Mesenchymal stem cell (in vitro differentiated cells and primary cell): Measurements from ENCODE around the gene DPP10.

Experiments used
- DNase-seq: peaks from one replicate; pipeline ENCODE4 v3.0.0-alpha.2; 2013
- H2AFZ ChIP-seq: one replicate; pipeline ENCODE4 v1.6.1; 2013; ENCODE audit warnings: low read depth, mild to moderate bottlenecking, control low read depth, inconsistent platforms, low read length, moderate library complexity
- H2AK5ac ChIP-seq: 2 replicates; pipeline ENCODE4 v1.6.1; 2013; ENCODE audit warnings: low read length, moderate library complexity, mild to moderate bottlenecking, inconsistent platforms; ENCODE audit not compliant: severe bottlenecking
- H2BK120ac ChIP-seq: one replicate; pipeline ENCODE4 v1.6.1; 2013; ENCODE audit warnings: low read depth, mild to moderate bottlenecking, inconsistent platforms, low read length, moderate library complexity
- H2BK12ac ChIP-seq, 2 experiments: one replicate each; pipeline ENCODE4 v1.6.1; 2013; ENCODE audit warnings: inconsistent platforms in 2 of 2, low read length in 2 of 2, mild to moderate bottlenecking in 2 of 2, moderate library complexity in 2 of 2, control low read depth in 1 of 2
- H2BK15ac ChIP-seq: one replicate; pipeline ENCODE4 v1.6.1; 2013; ENCODE audit warnings: mild to moderate bottlenecking, low read depth, inconsistent platforms; ENCODE audit not compliant: poor library complexity, severe bottlenecking
- H2BK5ac ChIP-seq: 2 replicates; pipeline ENCODE4 v1.6.1; 2013; ENCODE audit warnings: low read depth, mild to moderate bottlenecking, low read length, control low read depth, inconsistent platforms; ENCODE audit not compliant: poor library complexity, severe bottlenecking
- H3K14ac ChIP-seq, 2 experiments: one replicate each; pipeline ENCODE4 v1.6.1; 2013; ENCODE audit warnings: inconsistent platforms in 2 of 2, low read length in 2 of 2, control low read depth in 1 of 2, mild to moderate bottlenecking in 1 of 2, moderate library complexity in 1 of 2
- H3K18ac ChIP-seq, 2 experiments: one replicate each; pipeline ENCODE4 v1.6.1; 2013; ENCODE audit warnings: inconsistent platforms in 2 of 2, low read length in 2 of 2, control low read depth in 1 of 2, low read depth in 1 of 2, mild to moderate bottlenecking in 1 of 2
- H3K23ac ChIP-seq, 2 experiments: one replicate each; pipeline ENCODE4 v1.6.1; 2013; ENCODE audit warnings: inconsistent platforms in 2 of 2, low read length in 2 of 2, mild to moderate bottlenecking in 2 of 2, moderate library complexity in 2 of 2, control low read depth in 1 of 2
- H3K27ac ChIP-seq: 2 replicates; pipeline ENCODE4 v1.5.1; 2013; ENCODE audit warnings: mild to moderate bottlenecking, moderate library complexity, low read length, control low read depth, inconsistent platforms; ENCODE audit not compliant: poor library complexity, severe bottlenecking
- H3K27me3 ChIP-seq, 2 experiments: 2 replicates each; pipeline versions ENCODE4 v1.6.1 to v1.7.0; 2013; ENCODE audit warnings: low read length in 2 of 2, mild to moderate bottlenecking in 2 of 2, moderate library complexity in 2 of 2, control low read depth in 1 of 2, inconsistent platforms in 1 of 2; ENCODE audit not compliant: control insufficient read depth in 1 of 2, insufficient read depth in 1 of 2
- H3K36me3 ChIP-seq, 2 experiments: 2 replicates each; pipeline versions ENCODE4 v1.6.1 to v1.7.0; 2013; ENCODE audit warnings: low read length in 2 of 2, control low read depth in 1 of 2, inconsistent platforms in 1 of 2, low read depth in 1 of 2, mild to moderate bottlenecking in 1 of 2; ENCODE audit not compliant: insufficient read depth in 2 of 2, control insufficient read depth in 1 of 2
- H3K4ac ChIP-seq, 2 experiments: one replicate each; pipeline ENCODE4 v1.6.1; 2013; ENCODE audit warnings: inconsistent platforms in 2 of 2, low read length in 2 of 2, mild to moderate bottlenecking in 2 of 2, moderate library complexity in 2 of 2, control low read depth in 1 of 2, low read depth in 1 of 2
- H3K4me1 ChIP-seq: 2 replicates; pipeline ENCODE4 v1.6.1; 2013; ENCODE audit warnings: low read depth, low read length, control low read depth; ENCODE audit not compliant: control insufficient read depth, insufficient read depth
- H3K4me2 ChIP-seq: 2 replicates; pipeline ENCODE4 v1.6.1; 2013; ENCODE audit warnings: low read length, mild to moderate bottlenecking, inconsistent platforms; ENCODE audit not compliant: poor library complexity, severe bottlenecking
- H3K4me3 ChIP-seq, 2 experiments: 2 replicates each; pipeline versions ENCODE4 v1.5.1 to v1.7.0; 2013; ENCODE audit warnings: low read length in 2 of 2, mild to moderate bottlenecking in 2 of 2, control low read depth in 1 of 2, low read depth in 1 of 2; ENCODE audit not compliant: insufficient read depth in 1 of 2
- H3K79me1 ChIP-seq: replicated peaks from 2 replicates; pipeline ENCODE4 v1.6.1; 2013; ENCODE audit warnings: mild to moderate bottlenecking, control low read depth, low read length, inconsistent platforms; ENCODE audit not compliant: poor library complexity, severe bottlenecking
- H3K9ac ChIP-seq: 2 replicates; pipeline ENCODE4 v1.7.0; 2013; ENCODE audit warnings: mild to moderate bottlenecking, low read length, moderate library complexity
- H3K9me3 ChIP-seq: 2 replicates; pipeline ENCODE4 v1.7.0; 2013; ENCODE audit warnings: mild to moderate bottlenecking, low read length; ENCODE audit not compliant: control insufficient read depth
- H4K8ac ChIP-seq: one replicate; pipeline ENCODE4 v1.6.1; 2013; ENCODE audit warnings: inconsistent platforms, mild to moderate bottlenecking, low read length, moderate library complexity
- H4K91ac ChIP-seq: one replicate; pipeline ENCODE4 v1.6.1; 2013; ENCODE audit warnings: mild to moderate bottlenecking, low read length, inconsistent platforms
- WGBS: methylation state at CpG from one replicate; pipeline ENCODE4 v1.1.7; 2013; ENCODE audit warnings: mixed read lengths; 5-methylcytosine and 5-hydroxymethylcytosine counted together

Gene DPP10

GRCh38 chr2:115201386-115201785, 758.9 kb downstream of the DPP10 start:
- Histone ChIP-seq H3K23ac (no peak overlapping the region), H3K4me3 (no peak overlapping the region), H2AFZ (no peak overlapping the region), H3K4ac (no peak overlapping the region), H3K27ac (no peak overlapping the region), H2AK5ac (no peak overlapping the region), H3K4me1 (no peaks in the 10 kb centered on the region), H3K36me3 (no peaks in the 10 kb centered on the region), H3K9me3 (peaks cover 9% of the 10 kb centered on the region), H3K27me3 (no peaks in the 10 kb centered on the region), H2BK5ac (no peak overlapping the region), H3K18ac (no peak overlapping the region), H4K8ac (no peak overlapping the region), H2BK12ac (no peak overlapping the region), H3K4me2 (no peak overlapping the region), H2BK15ac (no peak overlapping the region), H4K91ac (no peak overlapping the region), H3K14ac (no peak overlapping the region), H2BK120ac (no peak overlapping the region), H3K9ac (no peak overlapping the region), H3K79me1 (no peaks in the 10 kb centered on the region)
- DNase-seq = no peak
- WGBS = 93% methylated on average over 4 of the region's 4 CpGs

- Histone ChIP-seq H3K4ac (no peak overlapping the region), H3K4me1 (no peaks in the 10 kb centered on the region), H3K23ac (no peak overlapping the region), H2BK12ac (no peak overlapping the region), H3K14ac (no peak overlapping the region), H3K4me2 (no peak overlapping the region), H3K9me3 (peaks cover 8% of the 10 kb centered on the region), H3K36me3 (no peaks in the 10 kb centered on the region), H3K18ac (no peak overlapping the region), H3K9ac (no peak overlapping the region), H3K27me3 (no peaks in the 10 kb centered on the region), H2BK15ac (no peak overlapping the region), H3K4me3 (no peak overlapping the region), H3K79me1 (no peaks in the 10 kb centered on the region), H4K8ac (no peak overlapping the region), H2BK120ac (no peak overlapping the region), H4K91ac (no peak overlapping the region), H2AFZ (no peak overlapping the region), H2BK5ac (no peak overlapping the region), H3K27ac (no peak overlapping the region), H2AK5ac (no peak overlapping the region)
- 49% methylated on average over 2 of the region's 3 CpGs for WGBS
- no peak for DNase-seq
Observed at GRCh38 chr2:115208493-115209164, 766.2 kb downstream of the DPP10 start.

DNA sequence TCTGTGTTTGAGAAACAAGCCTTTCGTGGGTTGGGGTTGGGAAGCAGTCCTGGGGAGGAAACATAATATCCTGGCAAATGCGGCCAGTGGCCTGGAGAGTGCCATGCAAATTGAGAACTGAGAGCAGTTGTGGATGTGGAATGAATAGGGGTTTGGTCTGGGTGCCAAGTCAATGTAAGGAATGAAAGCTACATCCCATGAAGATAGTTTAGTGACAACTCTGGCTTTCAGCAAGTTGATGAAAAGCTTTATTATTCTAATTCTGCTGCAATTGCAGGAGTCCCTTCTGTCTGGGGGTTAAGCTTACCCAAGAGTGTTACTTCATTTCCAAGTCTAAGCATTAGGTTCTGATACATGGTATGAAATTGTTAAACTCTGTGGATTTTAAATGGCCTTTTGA, 771.6 kb downstream of the DPP10 start:
- H3K4ac ChIP-seq = no peak overlapping the region
- H3K14ac ChIP-seq = no peak overlapping the region
- H3K4me3 ChIP-seq = no peak overlapping the region
- no peak overlapping the region for H3K27ac ChIP-seq
- no peak for DNase-seq
- H3K9ac ChIP-seq = no peak overlapping the region
- no peaks in the 10 kb centered on the region for H3K36me3 ChIP-seq
- H3K4me1 ChIP-seq = no peaks in the 10 kb centered on the region
- no peaks in the 10 kb centered on the region for H3K27me3 ChIP-seq
- H3K79me1 ChIP-seq = no peaks in the 10 kb centered on the region
- 63% methylated on average over 2 of the region's 2 CpGs for WGBS
- peaks cover 3% of the 10 kb centered on the region for H3K9me3 ChIP-seq
- H4K8ac ChIP-seq = no peak overlapping the region
- H2AFZ ChIP-seq = no peak overlapping the region
- H2BK5ac ChIP-seq = no peak overlapping the region
- H3K18ac ChIP-seq = no peak overlapping the region
- H2BK12ac ChIP-seq = no peak overlapping the region
- H2BK120ac ChIP-seq = no peak overlapping the region
- no peak overlapping the region for H3K4me2 ChIP-seq
- H4K91ac ChIP-seq = no peak overlapping the region
- H2AK5ac ChIP-seq = no peak overlapping the region
- no peak overlapping the region for H2BK15ac ChIP-seq
- no peak overlapping the region for H3K23ac ChIP-seq

DNA sequence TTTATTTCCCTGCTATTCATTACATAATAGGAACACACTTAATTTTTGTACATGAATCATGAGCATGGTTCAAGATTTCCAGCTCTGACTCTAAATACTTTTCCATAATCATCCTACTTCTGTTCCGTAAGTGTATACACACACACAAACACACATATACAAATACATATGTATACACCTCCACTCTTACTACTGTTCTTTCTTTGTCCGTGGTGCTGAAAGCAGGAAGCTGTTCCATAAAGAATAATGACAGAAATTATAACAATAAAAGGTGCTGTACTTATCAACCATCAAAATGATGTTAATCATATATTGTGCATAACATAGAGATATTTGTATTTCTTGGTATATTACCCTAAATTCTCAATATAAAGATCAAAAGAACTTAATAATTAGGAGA, 776.9 kb downstream of the DPP10 start:
- no peak overlapping the region for H2BK15ac ChIP-seq
- no peak overlapping the region for H3K9ac ChIP-seq
- H3K18ac ChIP-seq = no peak overlapping the region
- no peak overlapping the region for H3K23ac ChIP-seq
- no peaks in the 10 kb centered on the region for H3K9me3 ChIP-seq
- H2BK120ac ChIP-seq = no peak overlapping the region
- H3K4me1 ChIP-seq = no peaks in the 10 kb centered on the region
- H3K4me2 ChIP-seq = no peak overlapping the region
- no peak overlapping the region for H3K14ac ChIP-seq
- no peaks in the 10 kb centered on the region for H3K79me1 ChIP-seq
- H4K91ac ChIP-seq = no peak overlapping the region
- 90% methylated on average over 1 of the region's 2 CpGs for WGBS
- no peak overlapping the region for H2AFZ ChIP-seq
- H4K8ac ChIP-seq = no peak overlapping the region
- no peak overlapping the region for H3K4ac ChIP-seq
- H3K27me3 ChIP-seq = no peaks in the 10 kb centered on the region
- H3K4me3 ChIP-seq = no peak overlapping the region
- H3K36me3 ChIP-seq = no peaks in the 10 kb centered on the region
- no peak overlapping the region for H2AK5ac ChIP-seq
- no peak overlapping the region for H3K27ac ChIP-seq
- no peak overlapping the region for H2BK5ac ChIP-seq
- no peak for DNase-seq
- H2BK12ac ChIP-seq = no peak overlapping the region
